HG02678 (cell line): Measurements from ENCODE around the gene TMPRSS11A.

Experiments
- ATAC-seq: cut with Tn5 transposase; IDR thresholded peaks from one replicate; pipeline ENCODE4 v1.9.1; 2021; ENCODE audit warnings: mild to moderate bottlenecking, moderate library complexity; ENCODE audit not compliant: unreplicated experiment

The TMPRSS11A gene, protein sequence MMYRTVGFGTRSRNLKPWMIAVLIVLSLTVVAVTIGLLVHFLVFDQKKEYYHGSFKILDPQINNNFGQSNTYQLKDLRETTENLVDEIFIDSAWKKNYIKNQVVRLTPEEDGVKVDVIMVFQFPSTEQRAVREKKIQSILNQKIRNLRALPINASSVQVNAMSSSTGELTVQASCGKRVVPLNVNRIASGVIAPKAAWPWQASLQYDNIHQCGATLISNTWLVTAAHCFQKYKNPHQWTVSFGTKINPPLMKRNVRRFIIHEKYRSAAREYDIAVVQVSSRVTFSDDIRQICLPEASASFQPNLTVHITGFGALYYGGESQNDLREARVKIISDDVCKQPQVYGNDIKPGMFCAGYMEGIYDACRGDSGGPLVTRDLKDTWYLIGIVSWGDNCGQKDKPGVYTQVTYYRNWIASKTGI

DNA sequence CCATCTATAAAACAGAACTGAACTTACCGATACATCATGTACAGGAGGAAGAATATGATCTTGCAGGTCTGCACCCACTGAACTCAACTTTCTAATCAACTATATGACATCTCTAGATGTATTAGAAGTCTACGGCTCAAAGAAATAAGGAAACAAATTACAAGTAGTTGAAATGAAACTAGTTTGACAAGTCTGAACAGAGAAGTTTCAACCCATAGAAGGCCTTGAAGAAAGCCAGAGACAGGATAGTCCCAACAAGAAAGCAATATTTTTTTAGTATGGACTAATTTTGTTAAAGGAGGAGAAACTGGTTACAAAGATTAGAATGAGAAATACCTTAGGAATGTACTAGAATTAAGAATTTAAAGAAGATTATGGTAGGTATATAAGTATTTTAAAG, at the start of gene TMPRSS11A:
TSS of gene TMPRSS11A (minus strand) at position 138 of the 400 bp plus-strand sequence. CDS start at position 38, 100 bp downstream.
- ATAC-seq: no peak

DNA sequence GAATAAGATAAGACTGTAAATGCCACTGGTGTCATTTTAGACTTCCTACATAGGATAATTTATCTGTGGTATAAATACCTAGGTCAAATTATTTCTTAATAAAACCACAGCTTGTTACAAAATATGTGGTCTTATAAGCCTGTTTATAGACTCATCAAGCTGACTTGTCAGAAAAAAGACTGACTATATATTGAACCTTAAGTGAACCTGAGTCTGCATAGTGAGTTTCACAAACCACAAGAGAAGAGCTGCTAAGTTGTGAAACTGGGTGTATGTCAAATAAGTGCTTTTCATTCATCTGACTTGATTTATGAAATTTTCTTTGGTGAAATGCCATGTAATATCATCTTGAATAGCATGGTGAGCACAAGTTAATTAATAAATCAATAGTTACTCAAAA, 48.4 kb upstream of the TMPRSS11A start:
- ATAC-seq: no peak

DNA sequence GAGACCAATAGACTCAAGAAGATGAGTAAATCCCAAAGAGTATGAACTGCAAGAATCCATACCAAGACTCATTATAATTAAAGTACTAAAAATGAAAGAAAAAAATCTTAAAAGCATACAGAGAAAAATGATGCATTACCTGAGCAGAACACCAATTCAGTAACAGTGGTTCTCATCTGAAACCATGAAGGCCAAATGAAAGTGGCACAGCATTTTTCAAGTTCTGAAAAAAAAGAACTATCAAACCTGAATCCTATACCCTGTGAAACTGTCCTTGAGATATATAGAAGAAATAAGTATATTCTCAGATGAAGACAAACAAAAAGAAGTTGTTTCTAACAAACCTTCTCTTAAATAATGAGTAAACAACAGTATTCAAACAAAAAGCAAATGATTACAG, 39.6 kb upstream of the TMPRSS11A start:
- no peak for ATAC-seq

DNA sequence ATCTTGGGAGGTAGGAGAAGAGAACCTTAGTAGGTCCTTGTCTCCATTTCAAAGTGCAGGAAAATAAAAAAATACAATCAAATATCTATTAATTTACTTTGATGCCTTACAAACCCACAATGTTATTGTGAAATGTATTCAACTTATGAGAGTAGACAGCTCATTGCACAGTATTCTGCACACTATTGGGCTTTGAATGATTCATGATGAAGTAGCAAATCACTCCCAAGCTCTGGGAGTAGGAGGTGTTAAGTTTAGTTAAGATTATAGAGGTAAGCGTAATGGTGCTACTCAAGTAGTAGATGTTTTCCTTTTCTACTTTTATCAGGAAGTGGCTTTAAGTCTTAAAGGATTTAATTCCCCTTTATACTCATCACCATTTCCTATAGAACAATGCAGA, 32.8 kb upstream of the TMPRSS11A start:
- ATAC-seq: no peak

DNA sequence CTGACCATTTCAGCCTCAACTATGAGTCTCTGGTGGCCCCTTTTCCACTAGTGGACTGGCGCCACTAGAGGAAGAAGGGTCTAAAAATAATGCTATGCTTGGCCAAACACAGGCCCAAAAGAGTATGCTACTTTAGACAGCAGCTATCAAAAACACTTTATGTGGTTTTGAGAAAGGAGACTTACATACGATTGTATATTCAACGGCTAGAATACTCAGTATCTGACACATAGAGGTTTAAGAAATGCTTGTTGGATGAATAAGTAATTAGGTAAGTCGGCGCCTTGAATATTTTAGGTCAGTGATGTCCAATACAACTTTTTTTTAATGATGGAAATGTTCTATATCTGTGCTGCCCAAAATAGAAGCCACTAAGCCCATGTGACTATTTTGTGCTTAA, 25.7 kb upstream of the TMPRSS11A start:
- no peak for ATAC-seq

DNA sequence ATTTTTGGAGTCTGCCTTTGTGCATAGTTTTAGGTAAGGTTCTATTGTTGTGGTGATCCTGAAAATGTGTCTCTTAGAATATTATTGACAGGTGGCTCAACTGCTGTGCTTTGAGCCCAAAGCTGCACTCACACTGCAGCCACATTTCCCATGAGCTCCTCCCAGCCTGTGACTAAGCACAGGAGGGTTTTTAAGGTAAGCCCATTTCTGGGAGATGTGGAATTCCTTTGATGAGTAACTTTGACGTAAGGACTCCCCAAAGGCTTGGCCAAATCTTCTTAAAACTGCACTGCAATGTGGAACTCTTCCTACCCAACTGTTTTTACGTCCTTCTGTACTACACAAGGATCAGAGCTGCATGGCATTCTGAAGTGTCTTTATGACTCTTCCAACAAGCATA, 20.0 kb upstream of the TMPRSS11A start:
- ATAC-seq: no peak

DNA sequence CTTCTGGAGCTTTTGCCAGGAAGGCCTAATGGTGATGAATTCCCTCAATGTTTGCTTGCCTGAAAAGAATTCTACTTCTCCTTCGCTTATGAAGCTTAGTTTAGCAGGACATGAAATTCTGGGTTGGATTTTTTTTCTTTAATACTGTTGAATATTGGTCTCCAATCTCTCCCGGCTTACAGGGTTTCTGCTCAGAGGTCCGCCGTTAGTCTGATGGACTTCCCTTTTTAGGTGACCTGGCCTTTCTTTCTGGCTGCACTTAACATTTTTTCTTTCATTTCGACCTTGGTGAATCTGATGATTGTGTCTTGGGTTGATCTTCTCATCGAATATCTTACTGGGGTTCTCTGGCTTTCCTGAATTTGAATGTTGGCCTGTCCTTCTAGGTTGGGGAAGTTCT, 17.2 kb upstream of the TMPRSS11A start:
- no peak for ATAC-seq

DNA sequence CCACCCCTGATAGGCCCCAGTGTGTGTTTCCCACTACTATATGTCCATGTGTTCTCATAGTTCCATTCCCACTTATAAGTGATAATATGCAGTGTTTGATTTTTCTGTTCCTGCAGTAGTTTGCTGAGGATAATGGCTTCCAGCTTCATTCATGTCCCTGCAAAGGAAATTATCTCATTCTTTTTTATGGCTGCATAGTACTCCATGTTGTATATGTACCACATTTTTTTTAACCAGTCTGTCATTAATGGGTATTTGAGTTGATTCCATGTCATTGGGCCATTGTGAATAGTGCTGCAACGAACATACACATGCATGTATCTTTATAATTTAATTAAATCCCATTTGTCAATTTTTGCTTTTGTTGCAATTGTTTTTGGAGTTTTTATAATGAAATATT, 10.3 kb upstream of the TMPRSS11A start:
- ATAC-seq: no peak

DNA sequence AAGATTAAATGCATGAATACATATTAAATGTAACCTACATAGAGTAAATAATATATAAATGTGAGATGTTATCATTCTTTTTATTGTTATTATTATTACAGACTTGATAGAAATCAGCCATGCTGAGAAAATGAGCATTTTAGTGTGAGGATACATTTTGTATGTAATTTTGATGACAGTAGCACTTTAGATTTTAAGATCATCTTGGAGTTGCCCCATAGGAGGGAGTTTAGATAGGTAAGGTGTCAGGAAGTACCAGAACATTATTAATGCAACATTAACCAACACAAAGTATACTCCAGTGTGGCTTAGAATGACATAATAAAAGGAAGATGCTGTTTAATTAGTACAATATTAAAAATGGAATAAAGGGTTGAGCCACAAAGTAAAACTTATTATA, 8.4 kb downstream of the TMPRSS11A start:
- ATAC-seq: no peak

DNA sequence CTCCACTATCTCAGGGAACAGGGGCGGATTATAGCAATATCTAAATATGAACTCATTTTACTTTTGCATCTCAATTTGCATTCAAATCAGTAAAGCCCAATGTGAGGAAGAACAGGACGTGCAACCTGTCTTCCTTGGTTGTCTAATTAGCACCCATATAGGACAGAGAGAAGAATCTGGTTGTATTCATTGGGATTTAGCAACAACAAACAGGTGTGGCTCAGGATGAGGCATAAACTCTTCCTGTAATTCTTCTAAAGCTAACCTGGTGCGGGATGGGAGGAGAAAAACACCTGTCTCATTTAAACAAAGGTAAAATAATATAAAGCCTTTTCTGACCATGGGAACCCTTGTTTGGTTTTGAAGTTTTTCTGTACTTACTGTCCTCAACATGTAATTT, 22.2 kb downstream of the TMPRSS11A start:
- no peak for ATAC-seq

DNA sequence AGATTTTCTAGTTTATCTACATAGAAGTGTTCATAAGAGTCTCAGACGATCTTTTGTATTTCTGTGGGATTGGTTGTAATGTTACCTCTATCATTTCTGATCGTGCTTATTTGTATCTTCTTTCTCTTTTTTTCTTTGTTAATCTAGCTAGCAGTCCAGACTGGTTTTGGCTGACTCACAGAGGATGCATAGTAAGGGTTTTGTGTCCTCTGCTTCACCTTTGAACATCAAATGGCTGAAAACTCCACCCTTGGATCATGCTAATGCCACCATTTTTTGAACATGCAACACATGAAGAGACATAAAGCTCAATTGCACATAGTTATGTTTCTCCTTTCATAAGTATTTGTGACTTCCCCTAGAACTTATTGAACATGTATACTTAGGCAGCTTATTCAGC, 22.8 kb downstream of the TMPRSS11A start:
- ATAC-seq: no peak

DNA sequence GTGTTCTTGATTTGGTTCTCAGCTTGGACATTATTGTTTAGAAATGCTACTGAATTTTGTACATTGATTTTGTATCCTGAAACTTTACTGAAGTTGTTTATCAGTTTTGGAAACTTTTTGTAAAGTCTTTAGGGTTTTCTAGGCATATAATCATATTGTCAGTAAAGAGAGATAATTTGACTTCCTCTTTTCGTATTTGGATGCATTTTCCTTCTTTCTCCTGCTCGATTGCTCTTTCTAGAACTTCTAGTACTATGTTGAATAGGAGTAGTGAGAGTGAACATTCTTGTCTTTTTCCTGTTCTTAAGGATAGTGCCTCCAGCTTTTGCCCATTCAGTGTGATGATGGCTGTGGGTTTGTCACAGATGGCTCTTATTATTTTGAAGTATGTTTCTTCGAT, 24.1 kb downstream of the TMPRSS11A start:
- no peak for ATAC-seq

DNA sequence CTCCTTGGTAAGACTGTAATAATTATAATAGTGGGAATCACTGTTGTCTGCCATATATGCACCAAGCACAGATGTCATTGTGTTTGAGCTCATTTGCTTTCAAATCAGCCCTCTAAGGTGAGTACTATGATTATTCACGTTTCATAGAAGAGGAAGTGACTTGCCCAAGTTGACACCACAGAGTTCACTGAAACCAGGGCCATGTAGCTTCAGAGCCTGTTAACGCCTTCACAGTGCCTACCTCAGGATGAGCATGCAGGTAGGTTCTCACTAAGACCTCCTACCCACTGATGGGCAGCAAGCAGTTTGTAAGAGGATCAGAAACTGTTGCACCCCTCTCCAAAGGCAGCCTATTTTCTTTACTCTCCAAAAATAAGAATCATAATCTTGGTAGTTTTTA, 27.4 kb downstream of the TMPRSS11A start:
- no peak for ATAC-seq

DNA sequence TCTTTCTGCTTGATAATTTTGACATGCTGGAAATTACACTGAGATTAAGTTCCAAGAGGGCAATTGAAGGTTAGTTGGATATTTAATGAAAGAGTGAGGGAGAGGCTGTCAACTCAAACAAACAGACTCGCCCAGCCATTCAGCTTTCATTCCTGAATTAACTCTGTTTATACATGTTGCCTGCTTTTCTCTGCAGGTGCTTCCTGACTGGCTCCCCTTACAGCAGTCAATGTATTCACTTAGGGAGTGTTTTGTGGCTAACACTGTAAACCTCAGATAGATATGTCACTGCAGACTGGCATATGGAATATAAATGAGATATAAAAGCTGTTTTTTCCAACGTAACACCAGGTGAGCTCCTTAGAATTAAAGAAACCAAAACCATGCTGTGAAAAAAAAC, 28.7 kb downstream of the TMPRSS11A start:
- ATAC-seq: no peak

DNA sequence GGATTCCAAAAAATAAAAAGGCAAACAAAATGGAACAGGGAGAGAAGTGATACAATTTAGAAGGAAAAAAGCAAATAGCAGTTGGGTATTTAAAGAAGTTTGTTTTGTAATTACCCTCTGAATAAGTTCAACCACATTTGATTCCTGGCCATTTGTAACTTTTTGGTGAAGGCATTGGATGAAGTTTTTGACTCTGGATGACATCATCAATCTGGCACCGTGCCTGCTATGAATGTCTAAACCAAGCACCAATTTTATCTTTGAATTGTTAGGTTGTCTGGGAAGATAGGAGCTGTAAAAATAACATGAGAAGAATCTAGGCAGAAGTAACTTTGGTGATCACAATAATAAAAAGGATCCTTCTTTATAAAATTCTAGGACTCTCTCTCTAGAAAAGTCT, 29.5 kb downstream of the TMPRSS11A start:
- no peak for ATAC-seq

DNA sequence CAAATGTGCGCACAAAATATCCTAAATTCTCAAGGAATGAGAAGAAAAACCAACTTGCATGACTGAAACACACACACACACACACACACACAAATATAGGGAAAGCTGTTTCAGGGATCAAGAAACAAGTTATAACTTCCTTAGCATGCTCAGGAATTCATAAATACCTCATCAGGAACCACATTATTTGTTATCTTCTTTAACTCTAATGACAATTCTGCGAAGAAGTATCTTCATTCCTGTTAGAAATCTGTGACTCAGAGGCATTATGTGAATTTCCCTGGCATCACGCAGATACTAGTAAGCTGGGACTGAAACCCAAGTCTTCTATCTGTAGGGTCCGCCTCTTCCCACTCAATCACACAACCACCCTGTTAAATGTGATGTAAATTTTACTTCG, 30.3 kb downstream of the TMPRSS11A start:
- no peak for ATAC-seq

DNA sequence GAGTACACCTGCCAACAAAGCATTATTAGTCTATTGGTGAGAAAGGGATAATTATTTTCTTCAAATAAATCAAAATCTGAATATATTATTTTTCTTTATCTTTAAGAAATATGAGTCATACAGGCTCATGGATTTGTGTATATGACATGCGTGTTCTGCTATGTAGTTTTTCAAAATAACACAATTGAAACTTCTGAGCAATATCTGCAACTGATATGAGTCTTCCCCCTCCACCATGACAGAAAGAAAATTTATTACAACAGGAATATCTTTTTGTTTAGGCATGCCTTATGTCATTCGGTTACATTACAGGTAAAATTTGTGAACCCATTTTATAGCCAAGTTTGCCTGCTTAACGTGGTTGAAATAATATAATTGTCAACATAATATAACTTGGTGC, 32.0 kb downstream of the TMPRSS11A start:
- ATAC-seq: no peak

DNA sequence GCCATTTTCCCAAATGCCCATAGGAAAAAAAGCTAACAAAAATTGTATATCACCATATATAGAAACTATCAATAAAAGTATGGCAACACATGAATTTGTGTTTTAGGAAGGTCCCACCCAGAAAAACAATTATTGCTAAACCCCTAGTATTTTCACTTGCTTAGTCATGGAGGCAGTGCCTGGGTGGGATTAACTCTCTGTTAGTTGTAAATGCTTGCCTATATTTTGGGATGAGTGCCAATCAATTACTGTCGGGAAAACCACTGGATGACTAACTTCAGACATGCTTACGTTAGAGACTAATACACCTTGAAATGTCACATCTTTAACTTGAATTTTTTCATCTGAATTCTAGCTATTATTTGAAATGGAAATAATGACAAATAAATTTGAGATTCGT, 33.9 kb downstream of the TMPRSS11A start:
- no peak for ATAC-seq

DNA sequence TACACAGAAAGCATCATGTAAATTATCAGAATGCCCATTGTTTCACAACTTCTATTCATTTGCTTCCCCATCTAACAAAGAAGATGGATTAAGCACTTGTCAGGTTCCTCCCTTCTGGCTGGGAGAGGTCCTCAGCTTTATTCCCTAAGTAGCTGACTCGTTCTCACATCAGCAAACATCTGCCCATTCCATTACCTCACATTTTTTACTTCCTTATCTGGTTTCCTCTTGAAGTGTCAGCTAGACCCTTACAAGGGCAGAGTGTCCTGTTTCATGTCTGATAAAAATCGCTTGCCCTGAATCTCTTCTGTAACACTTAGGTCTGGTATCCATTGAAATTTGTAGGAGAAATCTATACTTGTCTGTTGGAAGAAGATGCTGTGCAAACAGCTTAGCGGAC, 34.7 kb downstream of the TMPRSS11A start:
- no peak for ATAC-seq

DNA sequence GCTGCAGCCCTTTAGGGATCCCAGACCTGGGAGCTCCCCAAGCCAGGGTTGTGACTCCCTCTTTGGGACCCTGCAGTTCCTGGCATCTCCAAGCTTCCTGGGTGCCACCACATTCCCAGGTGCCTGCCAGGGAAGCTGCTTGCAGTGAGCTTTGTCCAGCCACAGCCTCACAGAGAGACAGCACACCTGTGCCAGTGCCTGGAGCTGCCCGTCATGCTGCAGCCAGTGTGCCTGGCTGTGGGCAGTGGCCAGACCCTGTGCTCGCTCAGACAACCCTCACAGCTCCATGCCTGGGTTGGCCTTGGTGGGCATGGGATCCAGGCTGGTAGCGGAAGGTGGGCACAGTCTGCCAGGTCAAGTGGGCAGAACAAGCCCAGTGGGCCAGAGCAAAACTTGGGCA, 36.0 kb downstream of the TMPRSS11A start:
- ATAC-seq: no peak

DNA sequence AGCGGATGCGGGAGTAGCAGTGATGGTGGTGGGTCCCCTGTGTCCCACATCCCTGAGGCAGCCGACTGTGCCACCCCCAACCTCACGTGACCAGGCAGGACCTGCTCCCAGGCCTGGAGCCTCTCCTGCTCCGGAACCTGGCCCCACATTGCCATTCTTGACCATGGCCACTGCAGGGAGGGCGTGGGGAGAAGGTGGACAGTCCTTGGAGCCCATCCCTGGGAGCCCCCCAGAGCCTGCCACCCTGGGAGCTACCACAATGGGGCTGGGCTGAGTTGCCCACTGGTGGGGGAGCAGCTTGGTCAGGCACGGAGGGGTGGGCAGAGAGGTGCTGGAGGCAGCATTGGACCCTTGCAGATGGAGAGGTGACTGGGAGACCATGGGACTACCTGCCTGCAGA, 36.8 kb downstream of the TMPRSS11A start:
- ATAC-seq: no peak

DNA sequence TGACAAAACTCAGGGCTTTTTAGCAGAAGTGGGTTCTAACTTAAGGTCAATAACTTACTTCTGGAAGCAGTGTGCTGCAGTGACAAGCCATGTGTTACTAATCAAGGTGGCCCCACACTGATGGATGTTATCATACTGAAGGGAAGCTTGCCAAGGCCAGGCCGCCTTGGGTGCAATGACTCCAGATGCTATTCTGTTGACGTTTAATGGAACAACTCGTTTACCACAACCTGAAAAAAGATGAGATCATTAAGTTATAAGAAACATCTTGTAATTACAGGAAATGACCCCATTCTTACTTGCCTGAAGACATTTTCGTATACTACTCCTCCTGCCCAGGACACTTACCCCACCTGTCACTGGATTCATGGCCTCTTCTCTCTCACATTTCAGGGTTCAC, 40.6 kb downstream of the TMPRSS11A start:
- ATAC-seq: no peak

DNA sequence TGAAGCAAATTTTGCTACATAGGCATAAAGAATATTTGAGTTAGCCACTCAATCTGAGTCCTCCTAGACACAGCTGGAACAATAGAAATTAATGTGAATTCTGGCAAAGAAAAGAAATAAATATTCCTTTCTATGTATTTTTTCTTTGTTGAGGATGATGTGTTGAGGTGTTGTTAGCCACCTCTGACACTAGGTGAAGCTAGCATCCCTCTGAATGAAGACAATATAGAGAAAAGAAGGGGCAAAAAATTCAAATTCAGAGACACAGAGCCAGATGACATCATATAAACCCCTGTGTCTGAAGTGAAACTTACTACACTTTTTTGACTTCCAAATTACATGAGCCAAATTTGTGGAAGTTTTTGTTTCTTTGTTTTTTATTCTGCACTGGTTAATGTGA, 44.9 kb downstream of the TMPRSS11A start:
- ATAC-seq: no peak
